HepG2 (cell line): ENCODE measurements around the gene POLE3. TPM values are rescaled to one million over a fixed set of nuclear protein-coding genes. Genes with fewer than 3 reads are reported as not detected.

Source experiments
- ATF5 ChIP-seq: sonication (generic); formaldehyde crosslinking; IDR thresholded peaks from 2 replicates; pipeline ENCODE4 v1.4.0; 2020; ENCODE audit warnings: mild to moderate bottlenecking, low read depth, missing genetic modification reagents
- ELF1 ChIP-seq: sonication (generic); formaldehyde crosslinking; IDR thresholded peaks from 2 replicates; pipeline ENCODE4 v1.4.0; 2020; ENCODE audit warnings: missing genetic modification reagents
- GABPA ChIP-seq, 2 experiments: IDR thresholded peaks; 2 replicates each; pipeline ENCODE4 v1.6.1; 2011 to 2016; ENCODE audit warnings: low read depth in 2 of 2, low read length in 1 of 2, missing biosample characterization in 1 of 2, missing genetic modification characterization in 1 of 2
- KIAA2018 ChIP-seq: sonication (generic); formaldehyde crosslinking; IDR thresholded peaks from 2 replicates; pipeline ENCODE4 v1.5.0; 2020; ENCODE audit warnings: mild to moderate bottlenecking, missing genetic modification reagents, borderline replicate concordance
- KLF12 ChIP-seq: sonication (generic); formaldehyde crosslinking; IDR thresholded peaks from 2 replicates; pipeline ENCODE4 v1.4.0; 2020; ENCODE audit warnings: missing genetic modification reagents, borderline replicate concordance
- KLF13 ChIP-seq: sonication (generic); formaldehyde crosslinking; IDR thresholded peaks from 2 replicates; pipeline ENCODE4 v1.4.0; 2020; ENCODE audit warnings: mild to moderate bottlenecking, missing genetic modification reagents
- MXD3 ChIP-seq: IDR thresholded peaks from 2 replicates; pipeline ENCODE4 v1.6.1; 2016; ENCODE audit warnings: mild to moderate bottlenecking, missing biosample characterization, missing genetic modification reagents
- NAIF1 ChIP-seq: sonication (generic); formaldehyde crosslinking; IDR thresholded peaks from 2 replicates; pipeline ENCODE4 v1.5.0; 2020; ENCODE audit warnings: mild to moderate bottlenecking, missing genetic modification reagents, borderline replicate concordance
- NCOA5 ChIP-seq: sonication (generic); formaldehyde crosslinking; IDR thresholded peaks from 2 replicates; pipeline ENCODE4 v1.4.0; 2020; ENCODE audit warnings: missing genetic modification reagents
- SIN3A ChIP-seq: IDR thresholded peaks from 2 replicates; pipeline ENCODE4 v1.6.1; 2011; ENCODE audit warnings: low read depth, mild to moderate bottlenecking, control low read depth, low read length, borderline replicate concordance
- SMAD3 ChIP-seq: sonication (generic); formaldehyde crosslinking; IDR thresholded peaks from 2 replicates; pipeline ENCODE4 v1.4.0; 2020; ENCODE audit warnings: missing genetic modification reagents
- TSC22D2 ChIP-seq: sonication (generic); formaldehyde crosslinking; IDR thresholded peaks from 2 replicates; pipeline ENCODE4 v1.5.1; 2020; ENCODE audit warnings: missing genetic modification reagents, mild to moderate bottlenecking, borderline replicate concordance
- YEATS2 ChIP-seq: sonication (generic); formaldehyde crosslinking; IDR thresholded peaks from 2 replicates; pipeline ENCODE4 v1.4.0; 2020; ENCODE audit warnings: missing genetic modification reagents, borderline replicate concordance
- ZFP82 ChIP-seq: sonication (generic); formaldehyde crosslinking; IDR thresholded peaks from 2 replicates; pipeline ENCODE4 v1.5.1; 2020; ENCODE audit warnings: mild to moderate bottlenecking, missing genetic modification reagents, borderline replicate concordance
- ZNF607 ChIP-seq: sonication (generic); formaldehyde crosslinking; IDR thresholded peaks from 2 replicates; pipeline ENCODE4 v1.5.1; 2020; ENCODE audit warnings: missing genetic modification reagents, mild to moderate bottlenecking, borderline replicate concordance
- polyA plus RNA-seq, 8 experiments: library from polyadenylated mRNA; depleted of rRNA in 3 of 8; stranded (reverse) in 7 of 8; unstranded in 1 of 8; fragments of >200 nt; fragmentation: Illumina TruSeq in 4 of 8; extraction: Trizol in 4 of 8; gene quantifications; 2 replicates each; pipeline versions ENCODE4 v1.2.1 to v1.2.3, GENCODE V29; 2011 to 2016; ENCODE audit warnings: low read depth in 4 of 8, missing spikeins in 1 of 8, mixed read lengths in 1 of 8; ENCODE audit not compliant: insufficient read depth in 1 of 8
- total RNA-seq, 5 experiments: library from RNA; depleted of rRNA; stranded (reverse); fragments of >200 nt; fragmentation: Illumina TruSeq; extraction: Trizol; gene quantifications; 2 replicates each; pipeline ENCODE4 v1.2.3, GENCODE V29; 2016; ENCODE audit warnings: low read depth in 1 of 5
- TF ChIP-seq, protein P1 (sequence below): sonication (generic); formaldehyde crosslinking; IDR thresholded peaks from 2 replicates; pipeline ENCODE4 v1.4.0; 2020; ENCODE audit warnings: missing genetic modification reagents, borderline replicate concordance

The POLE3 gene
- total and polyA plus RNA-seq, 2 of the 13 experiments (the other 11 are each of a cell fraction or from before 2014, with no cell fraction given) = 36.0 to 77.2 TPM

DNA sequence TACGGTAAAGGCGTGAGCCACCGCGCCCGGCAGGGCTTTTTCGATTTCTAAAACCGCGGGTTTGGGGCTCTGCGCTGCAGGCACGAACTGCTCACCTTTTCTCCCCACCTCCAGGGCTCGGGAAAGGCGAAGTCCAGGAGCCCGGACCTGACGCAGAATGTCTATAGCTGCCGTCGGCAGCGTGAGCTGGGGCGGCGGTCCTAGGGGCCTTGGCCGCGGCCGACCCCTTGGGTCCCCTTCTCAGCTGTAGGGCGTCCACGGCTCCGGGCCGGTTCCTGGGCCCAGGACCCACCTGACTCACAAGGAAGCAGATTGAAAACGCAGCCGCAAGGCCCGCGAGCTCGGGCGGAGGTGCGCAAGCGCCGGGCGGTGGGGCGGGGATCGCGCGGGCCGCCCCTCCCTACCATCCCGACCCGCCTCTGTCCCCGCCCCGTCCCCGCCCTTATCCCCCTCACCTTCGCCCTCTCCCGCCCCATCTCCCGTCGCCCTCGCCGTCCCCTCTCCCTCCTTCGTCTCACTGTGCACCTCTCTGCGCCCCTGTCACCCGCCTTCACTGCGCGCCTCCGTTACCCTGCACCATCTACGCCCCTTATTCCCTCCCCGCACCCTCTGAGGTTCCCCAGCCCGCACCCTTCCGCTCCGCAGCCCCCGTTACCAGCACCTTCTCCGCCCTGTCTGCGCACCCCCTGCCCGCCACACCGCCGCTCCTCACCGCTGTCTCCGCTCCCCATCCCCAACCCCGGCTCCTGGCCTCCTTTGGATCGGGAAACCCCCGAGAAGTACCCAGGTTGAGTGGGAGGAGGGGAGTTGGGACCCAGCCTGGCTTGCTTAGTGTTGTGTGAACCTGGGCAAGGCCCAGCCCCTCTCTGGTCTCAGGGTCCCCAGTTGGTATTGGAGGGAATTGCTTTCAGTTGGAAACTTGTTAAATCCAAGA lies 33.6 kb downstream of the POLE3 start, which contains the start of gene HDHD3 (continued):
- TF ChIP-seq MXD3 (CRISPR knock-in tag) (peak; percentile 81), GABPA (IDR thresholded peaks at IDR 0.05; ENCODE audit: low read depth, low read length) (no peak), GABPA (CRISPR knock-in tag; IDR thresholded peaks at IDR 0.05; ENCODE audit: low read depth) (no peak), KIAA2018 (CRISPR knock-in tag) (0 out of 2 replicates have a peak, but pooled peaks have one; percentile 55), YEATS2 (peak; percentile 59; the same call in 1 of the 2 replicates), ELF1 (0 out of 2 replicates have a peak, but pooled peaks have one; percentile 40), ZFP82 (CRISPR knock-in tag) (0 out of 2 replicates have a peak, but pooled peaks have one; percentile 26), SIN3A (peak; percentile 64; the same call in 1 of the 2 replicates), NAIF1 (peak; percentile 70; the same call in 1 of the 2 replicates), SMAD3 (CRISPR knock-in tag) (peak; percentile 57; the same call in 1 of the 2 replicates), NCOA5 (no peak), KLF13 (CRISPR knock-in tag) (0 out of 2 replicates have a peak, but pooled peaks have one; percentile 50), ZNF607 (CRISPR knock-in tag) (peak; percentile 19; the same call in 1 of the 2 replicates), KLF12 (0 out of 2 replicates have a peak, but pooled peaks have one; percentile 45), TSC22D2 (CRISPR knock-in tag) (peak; percentile 83; the same call in 1 of the 2 replicates), ATF5 (CRISPR knock-in tag) (0 out of 2 replicates have a peak, but pooled peaks have one; percentile 36)
- TF ChIP-seq, protein P1, sequence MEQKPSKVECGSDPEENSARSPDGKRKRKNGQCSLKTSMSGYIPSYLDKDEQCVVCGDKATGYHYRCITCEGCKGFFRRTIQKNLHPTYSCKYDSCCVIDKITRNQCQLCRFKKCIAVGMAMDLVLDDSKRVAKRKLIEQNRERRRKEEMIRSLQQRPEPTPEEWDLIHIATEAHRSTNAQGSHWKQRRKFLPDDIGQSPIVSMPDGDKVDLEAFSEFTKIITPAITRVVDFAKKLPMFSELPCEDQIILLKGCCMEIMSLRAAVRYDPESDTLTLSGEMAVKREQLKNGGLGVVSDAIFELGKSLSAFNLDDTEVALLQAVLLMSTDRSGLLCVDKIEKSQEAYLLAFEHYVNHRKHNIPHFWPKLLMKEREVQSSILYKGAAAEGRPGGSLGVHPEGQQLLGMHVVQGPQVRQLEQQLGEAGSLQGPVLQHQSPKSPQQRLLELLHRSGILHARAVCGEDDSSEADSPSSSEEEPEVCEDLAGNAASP (CRISPR knock-in tag) = peak; percentile 42; the same call in 1 of the 2 replicates
